Panc1 (cell line): ENCODE results near the gene MSANTD2.

Experiments
- TF ChIP-seq, protein P1 (sequence below): fragments of 450-650 bp; IDR thresholded peaks from 2 replicates; pipeline ENCODE4 v1.5.1; 2017; ENCODE audit warnings: mild to moderate bottlenecking
- TF ChIP-seq, protein P2 (sequence below), 2 experiments: IDR thresholded peaks; 2 replicates each; pipeline ENCODE4 v1.6.1; 2011 to 2012; ENCODE audit warnings: low read depth in 2 of 2, control low read depth in 1 of 2, low read length in 1 of 2, mild to moderate bottlenecking in 1 of 2, moderate library complexity in 1 of 2; ENCODE audit not compliant: insufficient read depth in 1 of 2

DNA sequence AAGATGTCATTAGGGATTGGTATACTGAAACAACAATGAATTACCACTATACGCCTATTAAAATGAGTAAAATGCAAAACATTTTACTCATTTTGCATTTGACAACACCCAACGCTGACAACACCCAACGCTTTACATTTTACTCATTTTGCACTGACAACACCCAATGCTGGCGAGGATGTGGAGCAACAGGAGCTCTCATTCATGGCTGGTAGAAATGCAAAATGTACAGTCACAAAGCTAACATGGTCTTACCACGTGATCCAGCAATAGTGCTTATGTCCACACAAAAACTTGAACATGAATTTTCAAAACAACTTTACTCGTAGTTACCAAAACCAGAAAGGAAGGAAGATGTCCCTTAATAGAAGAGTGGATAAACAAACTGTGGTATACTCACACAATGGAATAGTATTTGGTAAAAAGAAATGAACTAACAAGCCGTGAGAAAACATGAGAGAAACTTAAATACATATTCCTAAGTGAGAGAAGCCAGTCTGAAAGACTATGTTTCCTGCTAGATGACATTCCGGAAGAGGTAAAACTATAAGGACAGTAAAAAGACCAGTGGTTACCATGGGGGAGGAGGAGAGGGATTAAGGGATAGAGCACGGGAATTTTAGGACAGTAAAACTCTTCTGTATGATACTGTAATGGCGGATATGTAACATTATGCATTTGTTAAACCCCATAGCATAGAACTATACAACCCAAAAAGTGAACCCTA lies 11.4 kb upstream of the MSANTD2 start:
- TF ChIP-seq, protein P1, sequence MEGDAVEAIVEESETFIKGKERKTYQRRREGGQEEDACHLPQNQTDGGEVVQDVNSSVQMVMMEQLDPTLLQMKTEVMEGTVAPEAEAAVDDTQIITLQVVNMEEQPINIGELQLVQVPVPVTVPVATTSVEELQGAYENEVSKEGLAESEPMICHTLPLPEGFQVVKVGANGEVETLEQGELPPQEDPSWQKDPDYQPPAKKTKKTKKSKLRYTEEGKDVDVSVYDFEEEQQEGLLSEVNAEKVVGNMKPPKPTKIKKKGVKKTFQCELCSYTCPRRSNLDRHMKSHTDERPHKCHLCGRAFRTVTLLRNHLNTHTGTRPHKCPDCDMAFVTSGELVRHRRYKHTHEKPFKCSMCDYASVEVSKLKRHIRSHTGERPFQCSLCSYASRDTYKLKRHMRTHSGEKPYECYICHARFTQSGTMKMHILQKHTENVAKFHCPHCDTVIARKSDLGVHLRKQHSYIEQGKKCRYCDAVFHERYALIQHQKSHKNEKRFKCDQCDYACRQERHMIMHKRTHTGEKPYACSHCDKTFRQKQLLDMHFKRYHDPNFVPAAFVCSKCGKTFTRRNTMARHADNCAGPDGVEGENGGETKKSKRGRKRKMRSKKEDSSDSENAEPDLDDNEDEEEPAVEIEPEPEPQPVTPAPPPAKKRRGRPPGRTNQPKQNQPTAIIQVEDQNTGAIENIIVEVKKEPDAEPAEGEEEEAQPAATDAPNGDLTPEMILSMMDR: no peak
- TF ChIP-seq, protein P2, sequence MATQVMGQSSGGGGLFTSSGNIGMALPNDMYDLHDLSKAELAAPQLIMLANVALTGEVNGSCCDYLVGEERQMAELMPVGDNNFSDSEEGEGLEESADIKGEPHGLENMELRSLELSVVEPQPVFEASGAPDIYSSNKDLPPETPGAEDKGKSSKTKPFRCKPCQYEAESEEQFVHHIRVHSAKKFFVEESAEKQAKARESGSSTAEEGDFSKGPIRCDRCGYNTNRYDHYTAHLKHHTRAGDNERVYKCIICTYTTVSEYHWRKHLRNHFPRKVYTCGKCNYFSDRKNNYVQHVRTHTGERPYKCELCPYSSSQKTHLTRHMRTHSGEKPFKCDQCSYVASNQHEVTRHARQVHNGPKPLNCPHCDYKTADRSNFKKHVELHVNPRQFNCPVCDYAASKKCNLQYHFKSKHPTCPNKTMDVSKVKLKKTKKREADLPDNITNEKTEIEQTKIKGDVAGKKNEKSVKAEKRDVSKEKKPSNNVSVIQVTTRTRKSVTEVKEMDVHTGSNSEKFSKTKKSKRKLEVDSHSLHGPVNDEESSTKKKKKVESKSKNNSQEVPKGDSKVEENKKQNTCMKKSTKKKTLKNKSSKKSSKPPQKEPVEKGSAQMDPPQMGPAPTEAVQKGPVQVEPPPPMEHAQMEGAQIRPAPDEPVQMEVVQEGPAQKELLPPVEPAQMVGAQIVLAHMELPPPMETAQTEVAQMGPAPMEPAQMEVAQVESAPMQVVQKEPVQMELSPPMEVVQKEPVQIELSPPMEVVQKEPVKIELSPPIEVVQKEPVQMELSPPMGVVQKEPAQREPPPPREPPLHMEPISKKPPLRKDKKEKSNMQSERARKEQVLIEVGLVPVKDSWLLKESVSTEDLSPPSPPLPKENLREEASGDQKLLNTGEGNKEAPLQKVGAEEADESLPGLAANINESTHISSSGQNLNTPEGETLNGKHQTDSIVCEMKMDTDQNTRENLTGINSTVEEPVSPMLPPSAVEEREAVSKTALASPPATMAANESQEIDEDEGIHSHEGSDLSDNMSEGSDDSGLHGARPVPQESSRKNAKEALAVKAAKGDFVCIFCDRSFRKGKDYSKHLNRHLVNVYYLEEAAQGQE (IDR thresholded peaks at IDR 0.05; ENCODE audit: insufficient read depth in 1 of 2, low read depth in 2 of 2, low read length in 1 of 2): no peak
